Neural cell (in vitro differentiated cells): ENCODE measurements around the gene CCL1.

Experiments
- RAD21 ChIP-seq: fragments of 450-650 bp; conservative IDR thresholded peaks from 2 replicates; pipeline ENCODE4 v1.6.1; 2014; ENCODE audit warnings: antibody characterized with exemption, mild to moderate bottlenecking, moderate library complexity
- TF ChIP-seq, protein P1 (sequence below): fragments of 450-650 bp; IDR thresholded peaks from 2 replicates; pipeline ENCODE4 v1.5.1; 2014; ENCODE audit warnings: antibody characterized with exemption, mild to moderate bottlenecking, moderate library complexity; ENCODE audit not compliant: poor library complexity, severe bottlenecking

DNA sequence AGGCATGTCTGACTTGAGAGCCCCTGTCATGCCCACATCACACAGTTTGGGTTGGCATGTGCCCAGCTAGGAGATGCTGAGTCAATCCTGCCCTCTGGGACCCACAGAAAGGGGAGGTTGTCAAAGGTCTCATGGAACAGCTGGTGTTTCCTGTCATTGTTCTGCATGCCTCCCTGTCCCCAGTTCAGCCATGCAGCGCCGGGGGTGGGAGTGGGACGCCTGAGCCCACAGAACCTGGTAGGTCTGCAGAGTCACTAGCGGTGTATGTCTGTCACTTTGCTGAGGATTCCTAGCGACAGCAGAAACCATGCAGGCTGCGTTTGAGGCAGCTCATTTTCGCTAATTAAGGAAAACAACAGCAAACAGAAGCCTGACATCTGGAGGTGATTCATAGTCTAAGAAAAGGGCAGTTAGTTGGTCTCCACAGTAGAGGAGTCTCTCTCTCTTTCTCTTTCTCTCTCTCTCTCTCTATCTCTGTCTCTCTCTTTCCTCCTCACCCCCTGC lies 19.6 kb upstream of the CCL1 start:
- TF ChIP-seq, protein P1, sequence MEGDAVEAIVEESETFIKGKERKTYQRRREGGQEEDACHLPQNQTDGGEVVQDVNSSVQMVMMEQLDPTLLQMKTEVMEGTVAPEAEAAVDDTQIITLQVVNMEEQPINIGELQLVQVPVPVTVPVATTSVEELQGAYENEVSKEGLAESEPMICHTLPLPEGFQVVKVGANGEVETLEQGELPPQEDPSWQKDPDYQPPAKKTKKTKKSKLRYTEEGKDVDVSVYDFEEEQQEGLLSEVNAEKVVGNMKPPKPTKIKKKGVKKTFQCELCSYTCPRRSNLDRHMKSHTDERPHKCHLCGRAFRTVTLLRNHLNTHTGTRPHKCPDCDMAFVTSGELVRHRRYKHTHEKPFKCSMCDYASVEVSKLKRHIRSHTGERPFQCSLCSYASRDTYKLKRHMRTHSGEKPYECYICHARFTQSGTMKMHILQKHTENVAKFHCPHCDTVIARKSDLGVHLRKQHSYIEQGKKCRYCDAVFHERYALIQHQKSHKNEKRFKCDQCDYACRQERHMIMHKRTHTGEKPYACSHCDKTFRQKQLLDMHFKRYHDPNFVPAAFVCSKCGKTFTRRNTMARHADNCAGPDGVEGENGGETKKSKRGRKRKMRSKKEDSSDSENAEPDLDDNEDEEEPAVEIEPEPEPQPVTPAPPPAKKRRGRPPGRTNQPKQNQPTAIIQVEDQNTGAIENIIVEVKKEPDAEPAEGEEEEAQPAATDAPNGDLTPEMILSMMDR = no peak
- TF ChIP-seq RAD21 = no peak
